Neural cell (in vitro differentiated cells): Measurements from ENCODE around the gene PAK1.

Source experiments
- EP300 ChIP-seq: fragments of 450-650 bp; conservative IDR thresholded peaks from 2 replicates; pipeline ENCODE4 v1.6.1; 2014; ENCODE audit warnings: antibody characterized with exemption, mild to moderate bottlenecking, moderate library complexity; ENCODE audit not compliant: poor library complexity, severe bottlenecking
- EZH2 ChIP-seq: fragments of 200-600, 300-800 bp; shearing (Covaris generic), sonication (generic); IDR thresholded peaks from 2 replicates; pipeline ENCODE4 v1.6.1; 2014; ENCODE audit warnings: antibody characterized with exemption, low read length, borderline replicate concordance, mild to moderate bottlenecking; ENCODE audit not compliant: insufficient read depth, poor library complexity, severe bottlenecking
- MXI1 ChIP-seq: fragments of 450-650 bp; conservative IDR thresholded peaks from 2 replicates; pipeline ENCODE4 v1.6.1; 2014; ENCODE audit warnings: antibody characterized with exemption, mild to moderate bottlenecking; ENCODE audit not compliant: poor library complexity, severe bottlenecking
- POLR2AphosphoS5 ChIP-seq: IDR thresholded peaks from 2 replicates; pipeline ENCODE4 v1.6.1; 2012
- RAD21 ChIP-seq: fragments of 450-650 bp; conservative IDR thresholded peaks from 2 replicates; pipeline ENCODE4 v1.6.1; 2014; ENCODE audit warnings: antibody characterized with exemption, mild to moderate bottlenecking, moderate library complexity
- TAF1 ChIP-seq: IDR thresholded peaks from 2 replicates; pipeline ENCODE4 v1.6.1; 2012; ENCODE audit warnings: low read depth
- TF ChIP-seq, protein P1 (sequence below): fragments of 450-650 bp; IDR thresholded peaks from 2 replicates; pipeline ENCODE4 v1.5.1; 2014; ENCODE audit warnings: antibody characterized with exemption, mild to moderate bottlenecking, moderate library complexity; ENCODE audit not compliant: poor library complexity, severe bottlenecking
- TF ChIP-seq, protein P2 (sequence below): IDR thresholded peaks from 2 replicates; pipeline ENCODE4 v1.6.1; 2012; ENCODE audit warnings: borderline replicate concordance

DNA sequence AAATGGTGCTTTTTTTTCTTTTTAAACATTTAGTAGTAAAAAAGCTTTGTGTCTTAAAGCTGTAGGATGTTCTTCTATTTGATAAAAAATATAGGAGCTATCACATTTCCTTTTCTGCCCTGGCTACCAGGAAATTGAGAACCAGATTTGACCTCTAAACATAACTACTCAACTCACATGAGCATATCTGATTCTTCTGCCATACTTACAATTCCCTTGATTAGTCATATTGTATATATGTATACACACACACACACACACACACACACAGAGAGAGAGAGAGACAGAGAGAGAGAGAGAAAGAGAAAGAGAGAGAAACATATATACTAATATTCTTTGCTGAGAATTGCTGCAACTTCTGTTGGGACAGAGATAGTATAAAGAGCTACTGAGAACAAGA lies 149.4 kb downstream of the PAK1 start:
- TF ChIP-seq, protein P1, sequence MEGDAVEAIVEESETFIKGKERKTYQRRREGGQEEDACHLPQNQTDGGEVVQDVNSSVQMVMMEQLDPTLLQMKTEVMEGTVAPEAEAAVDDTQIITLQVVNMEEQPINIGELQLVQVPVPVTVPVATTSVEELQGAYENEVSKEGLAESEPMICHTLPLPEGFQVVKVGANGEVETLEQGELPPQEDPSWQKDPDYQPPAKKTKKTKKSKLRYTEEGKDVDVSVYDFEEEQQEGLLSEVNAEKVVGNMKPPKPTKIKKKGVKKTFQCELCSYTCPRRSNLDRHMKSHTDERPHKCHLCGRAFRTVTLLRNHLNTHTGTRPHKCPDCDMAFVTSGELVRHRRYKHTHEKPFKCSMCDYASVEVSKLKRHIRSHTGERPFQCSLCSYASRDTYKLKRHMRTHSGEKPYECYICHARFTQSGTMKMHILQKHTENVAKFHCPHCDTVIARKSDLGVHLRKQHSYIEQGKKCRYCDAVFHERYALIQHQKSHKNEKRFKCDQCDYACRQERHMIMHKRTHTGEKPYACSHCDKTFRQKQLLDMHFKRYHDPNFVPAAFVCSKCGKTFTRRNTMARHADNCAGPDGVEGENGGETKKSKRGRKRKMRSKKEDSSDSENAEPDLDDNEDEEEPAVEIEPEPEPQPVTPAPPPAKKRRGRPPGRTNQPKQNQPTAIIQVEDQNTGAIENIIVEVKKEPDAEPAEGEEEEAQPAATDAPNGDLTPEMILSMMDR, result no peak
- TF ChIP-seq POLR2AphosphoS5 (no peak), EZH2 (no peak), RAD21 (no peak), TAF1 (no peak), EP300 (no peak), MXI1 (no peak)
- TF ChIP-seq, protein P2, sequence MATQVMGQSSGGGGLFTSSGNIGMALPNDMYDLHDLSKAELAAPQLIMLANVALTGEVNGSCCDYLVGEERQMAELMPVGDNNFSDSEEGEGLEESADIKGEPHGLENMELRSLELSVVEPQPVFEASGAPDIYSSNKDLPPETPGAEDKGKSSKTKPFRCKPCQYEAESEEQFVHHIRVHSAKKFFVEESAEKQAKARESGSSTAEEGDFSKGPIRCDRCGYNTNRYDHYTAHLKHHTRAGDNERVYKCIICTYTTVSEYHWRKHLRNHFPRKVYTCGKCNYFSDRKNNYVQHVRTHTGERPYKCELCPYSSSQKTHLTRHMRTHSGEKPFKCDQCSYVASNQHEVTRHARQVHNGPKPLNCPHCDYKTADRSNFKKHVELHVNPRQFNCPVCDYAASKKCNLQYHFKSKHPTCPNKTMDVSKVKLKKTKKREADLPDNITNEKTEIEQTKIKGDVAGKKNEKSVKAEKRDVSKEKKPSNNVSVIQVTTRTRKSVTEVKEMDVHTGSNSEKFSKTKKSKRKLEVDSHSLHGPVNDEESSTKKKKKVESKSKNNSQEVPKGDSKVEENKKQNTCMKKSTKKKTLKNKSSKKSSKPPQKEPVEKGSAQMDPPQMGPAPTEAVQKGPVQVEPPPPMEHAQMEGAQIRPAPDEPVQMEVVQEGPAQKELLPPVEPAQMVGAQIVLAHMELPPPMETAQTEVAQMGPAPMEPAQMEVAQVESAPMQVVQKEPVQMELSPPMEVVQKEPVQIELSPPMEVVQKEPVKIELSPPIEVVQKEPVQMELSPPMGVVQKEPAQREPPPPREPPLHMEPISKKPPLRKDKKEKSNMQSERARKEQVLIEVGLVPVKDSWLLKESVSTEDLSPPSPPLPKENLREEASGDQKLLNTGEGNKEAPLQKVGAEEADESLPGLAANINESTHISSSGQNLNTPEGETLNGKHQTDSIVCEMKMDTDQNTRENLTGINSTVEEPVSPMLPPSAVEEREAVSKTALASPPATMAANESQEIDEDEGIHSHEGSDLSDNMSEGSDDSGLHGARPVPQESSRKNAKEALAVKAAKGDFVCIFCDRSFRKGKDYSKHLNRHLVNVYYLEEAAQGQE, result no peak
